ENCODE data around the gene MGMT. TPM values are rescaled to one million over a fixed set of nuclear protein-coding genes. Genes with fewer than 3 reads are reported as not detected.

MGMT gene
- total RNA-seq, 1 donor from 2014 or later = 20.9 TPM

DNA sequence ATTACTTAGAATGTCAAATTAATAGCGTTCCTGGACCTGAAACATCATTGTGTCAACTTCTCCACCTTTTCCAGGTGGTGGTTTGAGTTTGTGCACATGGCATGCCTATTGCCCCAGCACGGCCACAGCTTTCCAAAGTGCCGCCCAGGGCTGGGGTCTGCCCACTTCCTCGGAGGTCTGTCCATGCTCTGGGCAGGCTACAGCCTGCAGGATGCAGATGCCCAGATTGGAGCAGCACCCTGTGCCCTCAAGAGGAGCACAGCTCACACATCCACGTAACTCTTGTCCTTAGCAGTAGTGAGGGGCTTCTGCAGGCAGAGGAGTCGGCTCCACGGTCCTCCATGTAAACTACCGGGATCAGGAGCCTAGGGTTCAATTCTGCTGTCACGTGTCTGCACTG lies 258.4 kb downstream of the MGMT start:
- DNase-seq (ENCODE audit: low read depth) = no peak

DNA sequence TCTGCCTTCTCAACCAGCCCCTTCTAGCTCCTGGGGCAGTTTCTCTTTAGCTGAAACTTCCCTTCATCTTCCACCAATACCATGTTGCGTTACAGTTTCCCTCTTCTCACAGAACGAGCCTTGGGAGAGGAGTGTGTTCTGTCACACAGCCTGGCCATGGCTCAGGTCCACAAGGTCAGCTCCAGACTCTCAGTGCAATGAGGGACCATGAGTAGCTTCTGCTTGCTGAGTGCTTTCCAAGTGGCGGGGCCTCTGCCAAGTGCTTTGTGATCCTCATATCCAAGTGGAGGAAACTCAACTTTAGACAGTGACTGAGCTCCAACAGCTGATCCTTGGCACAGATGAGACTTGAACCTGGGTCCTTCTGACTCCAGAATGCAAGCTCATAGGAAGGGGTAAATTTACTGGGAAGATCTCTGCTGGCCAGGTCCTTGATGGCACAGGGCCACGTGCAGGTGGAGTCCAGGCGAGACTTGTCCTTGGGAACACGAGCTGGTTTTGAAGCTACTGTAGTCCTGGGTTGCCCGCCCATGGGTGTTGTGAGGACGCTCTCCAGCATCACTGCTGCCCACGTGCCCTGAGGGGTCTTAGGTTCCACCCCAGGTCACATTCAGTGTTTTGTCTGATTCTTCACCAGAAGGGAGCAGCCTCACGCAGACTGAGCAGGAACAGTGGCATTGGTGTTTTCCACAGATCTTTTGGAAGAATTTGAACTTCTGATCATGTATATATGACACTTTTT lies 259.0 kb downstream of the MGMT start:
- DNase-seq (ENCODE audit: low read depth) = no peak

DNA sequence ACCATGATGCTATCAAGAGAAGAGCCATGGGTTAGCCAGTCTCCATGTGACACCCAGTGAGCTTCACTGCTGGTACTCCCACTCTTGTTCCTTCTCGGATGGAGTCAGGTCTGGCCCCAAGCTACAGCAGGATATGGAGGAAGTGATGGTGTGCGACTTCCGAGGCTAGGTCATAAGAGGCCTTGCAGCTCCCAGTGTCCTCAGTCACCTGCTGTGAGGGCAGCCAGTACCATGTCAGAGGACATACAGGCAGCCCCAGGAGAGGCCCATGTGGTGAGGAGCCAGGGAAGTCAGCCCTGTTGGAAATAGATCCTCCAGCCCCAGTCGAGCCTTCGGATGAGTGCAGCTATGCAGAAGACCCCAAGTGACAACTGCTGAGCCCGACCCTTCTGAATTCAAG lies 260.0 kb downstream of the MGMT start:
- DNase-seq (ENCODE audit: low read depth) = no peak

DNA sequence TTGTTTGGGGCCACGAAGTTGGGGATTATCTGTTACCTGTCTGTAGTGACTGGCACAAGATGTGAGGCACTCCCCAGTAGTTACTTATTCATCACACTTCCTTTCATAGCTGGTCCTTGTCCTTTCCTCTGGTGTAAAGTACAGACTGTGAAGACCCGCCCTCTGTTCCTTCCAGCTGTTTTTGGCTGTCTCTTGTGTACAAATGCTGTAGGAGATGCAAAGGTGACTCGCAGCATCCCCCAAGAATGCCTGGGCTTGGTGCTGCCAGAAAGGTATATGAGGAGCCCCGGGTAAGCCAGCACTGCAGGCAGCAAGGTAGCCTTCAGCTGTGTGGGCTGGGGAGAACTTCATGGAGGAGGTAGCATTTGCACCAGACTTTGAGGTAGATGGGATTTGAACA lies 260.5 kb downstream of the MGMT start:
- DNase-seq (ENCODE audit: low read depth) = no peak

DNA sequence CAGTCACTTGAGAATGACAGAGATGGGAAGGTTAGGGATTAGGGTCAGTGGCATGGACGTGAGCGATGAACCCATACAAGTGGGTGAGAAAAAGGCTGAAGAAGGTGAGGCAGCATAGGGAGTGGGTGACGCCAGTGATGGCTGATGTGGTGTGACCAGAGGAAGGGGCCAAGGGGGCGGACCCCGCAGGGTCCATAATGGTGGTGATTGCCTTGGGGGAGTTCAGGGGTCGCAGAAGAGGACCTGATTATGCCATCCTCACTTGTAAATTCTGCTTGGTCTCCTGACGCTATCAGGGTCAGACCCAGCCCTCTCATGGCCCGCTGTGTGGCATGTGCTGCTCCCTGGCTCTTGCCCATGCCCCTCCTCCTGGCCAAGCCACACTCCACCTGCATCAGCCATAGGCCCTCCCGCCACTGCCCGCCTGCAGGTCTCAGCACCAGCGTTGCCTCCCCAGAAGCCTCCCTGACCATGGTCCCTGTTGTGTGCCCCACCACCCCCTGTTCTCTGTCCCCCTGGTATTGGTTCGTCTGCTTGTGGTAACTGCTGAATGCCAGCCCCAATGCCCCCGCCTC lies 261.3 kb downstream of the MGMT start:
- DNase-seq (ENCODE audit: low read depth) = no peak

DNA sequence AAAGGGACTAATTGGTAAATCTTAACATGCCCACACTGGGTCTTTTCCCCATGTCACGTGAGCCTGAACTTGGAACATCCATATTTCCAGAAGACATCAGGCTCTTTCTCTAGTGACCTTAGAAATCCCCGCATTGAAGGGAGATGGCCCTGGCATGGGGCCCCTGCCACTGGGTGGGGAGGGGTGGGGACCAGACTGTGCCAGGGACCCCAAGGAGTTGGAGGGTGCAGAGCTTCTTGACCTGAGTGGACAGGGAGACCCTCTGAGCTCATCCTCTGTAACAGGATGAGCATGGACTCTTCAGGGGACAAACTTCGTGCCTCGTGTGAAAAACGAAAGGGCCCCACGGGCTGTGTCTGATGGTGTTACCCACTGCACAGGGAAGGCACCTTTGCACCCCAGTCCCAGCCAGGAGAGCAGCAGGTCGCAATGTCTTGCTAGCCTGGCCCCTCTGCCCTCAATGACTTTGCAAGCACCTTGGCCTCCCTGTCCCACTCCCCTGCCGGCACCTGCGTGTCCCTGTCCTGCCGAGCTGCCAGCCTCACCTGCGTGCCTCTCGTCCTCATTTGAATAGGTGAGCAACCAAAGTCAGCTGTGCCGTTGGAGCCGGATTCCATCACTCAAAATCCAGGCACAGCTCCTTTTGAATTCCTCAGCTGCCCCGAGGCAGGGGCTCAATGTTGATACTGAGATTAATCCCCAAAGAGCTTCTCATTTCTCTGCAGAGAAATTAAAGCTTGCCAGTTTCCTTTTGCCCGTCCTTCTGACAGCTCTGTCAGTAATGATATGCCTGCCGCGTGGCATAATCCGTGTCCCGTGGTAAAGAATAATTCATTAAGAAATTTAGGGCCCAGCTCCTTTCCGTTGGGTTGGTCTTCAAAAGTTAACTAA lies 262.1 kb downstream of the MGMT start:
- no peak for DNase-seq (ENCODE audit: low read depth)

DNA sequence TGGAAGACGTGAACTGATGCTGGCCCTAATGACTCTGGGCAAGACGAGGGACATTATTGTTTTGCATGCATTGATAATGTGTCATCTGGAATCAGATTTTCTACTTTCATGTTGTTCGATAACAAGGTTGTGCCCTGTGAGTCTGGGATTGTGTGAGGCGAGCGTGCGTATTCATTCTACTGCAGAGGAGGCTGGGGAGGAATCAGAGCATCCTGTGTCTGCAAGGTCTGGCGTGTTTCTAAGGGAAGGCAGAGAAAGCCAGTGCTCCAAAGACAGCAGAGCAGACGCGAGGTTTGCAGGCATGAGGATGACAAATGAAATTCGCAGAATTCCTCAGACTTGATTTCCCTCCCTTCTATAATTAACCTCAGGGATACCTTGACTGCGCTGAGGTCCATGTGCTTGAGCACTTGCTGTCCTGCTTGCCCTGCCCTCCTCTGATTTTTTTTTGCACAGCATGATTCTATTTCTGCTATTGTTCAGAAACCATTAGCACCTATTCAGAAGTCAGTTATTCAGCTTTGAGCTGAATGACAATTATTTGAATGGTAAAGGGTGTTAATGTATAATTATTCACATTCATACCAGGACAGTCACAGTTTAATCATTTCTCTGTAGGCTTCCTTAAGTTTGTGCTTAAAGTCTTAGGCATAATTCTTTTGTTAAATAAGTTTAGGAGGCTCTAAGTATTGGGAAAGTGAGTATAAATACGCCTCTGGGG lies 263.4 kb downstream of the MGMT start:
- DNase-seq (ENCODE audit: low read depth) = no peak

DNA sequence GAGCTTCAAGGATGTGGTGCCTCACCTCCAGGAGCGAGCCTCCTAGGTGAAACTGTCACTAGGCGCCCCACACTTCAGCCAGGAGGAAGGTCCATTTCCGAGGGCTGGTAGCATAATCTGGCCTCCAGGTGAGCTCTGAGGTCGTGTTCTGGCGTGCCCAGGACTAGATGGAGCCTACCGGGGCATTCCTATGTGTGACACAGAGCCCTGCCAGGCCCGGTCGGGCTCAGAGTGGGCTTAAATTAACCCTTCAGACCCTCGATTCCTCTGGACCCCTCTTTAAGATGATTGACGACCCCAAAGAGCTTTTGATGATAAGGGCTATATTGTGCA lies 263.9 kb downstream of the MGMT start:
- no peak for DNase-seq (ENCODE audit: low read depth)

DNA sequence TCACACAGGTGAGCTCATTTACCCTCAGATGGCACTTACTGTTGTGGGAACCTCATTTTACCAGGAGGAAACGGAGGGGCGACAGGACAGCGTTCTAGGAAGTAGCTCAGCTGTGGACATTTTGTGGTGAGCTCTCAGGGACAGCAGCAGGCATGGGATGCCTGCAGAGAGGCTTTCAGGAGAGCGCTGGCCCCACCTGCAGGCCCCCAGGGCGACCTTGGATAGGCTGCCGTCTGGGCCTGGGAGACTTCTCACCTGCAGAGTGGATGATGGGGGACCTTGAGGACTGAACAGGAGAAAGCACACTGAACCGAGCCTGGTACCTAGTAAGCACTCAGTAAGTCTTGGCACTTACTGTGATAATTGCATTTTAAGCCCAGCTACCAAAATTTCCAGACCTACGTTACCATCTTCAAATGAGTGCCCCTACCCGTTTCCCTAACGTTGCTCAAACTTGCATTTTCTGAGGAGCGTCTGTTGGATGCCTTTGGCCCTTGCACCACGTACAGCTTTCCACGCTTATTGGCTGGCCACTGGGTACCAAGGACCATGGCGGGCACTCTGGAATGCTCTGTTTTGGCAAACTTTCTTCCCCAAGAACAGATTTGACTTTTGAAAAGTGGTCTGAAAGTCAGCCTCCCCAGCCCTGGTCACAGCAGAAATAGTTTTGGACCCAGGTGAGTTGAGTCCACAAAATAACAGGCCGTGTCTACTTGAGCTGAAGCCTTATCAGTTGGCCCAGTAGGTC lies 273.7 kb downstream of the MGMT start:
- no peak for DNase-seq (ENCODE audit: low read depth)

DNA sequence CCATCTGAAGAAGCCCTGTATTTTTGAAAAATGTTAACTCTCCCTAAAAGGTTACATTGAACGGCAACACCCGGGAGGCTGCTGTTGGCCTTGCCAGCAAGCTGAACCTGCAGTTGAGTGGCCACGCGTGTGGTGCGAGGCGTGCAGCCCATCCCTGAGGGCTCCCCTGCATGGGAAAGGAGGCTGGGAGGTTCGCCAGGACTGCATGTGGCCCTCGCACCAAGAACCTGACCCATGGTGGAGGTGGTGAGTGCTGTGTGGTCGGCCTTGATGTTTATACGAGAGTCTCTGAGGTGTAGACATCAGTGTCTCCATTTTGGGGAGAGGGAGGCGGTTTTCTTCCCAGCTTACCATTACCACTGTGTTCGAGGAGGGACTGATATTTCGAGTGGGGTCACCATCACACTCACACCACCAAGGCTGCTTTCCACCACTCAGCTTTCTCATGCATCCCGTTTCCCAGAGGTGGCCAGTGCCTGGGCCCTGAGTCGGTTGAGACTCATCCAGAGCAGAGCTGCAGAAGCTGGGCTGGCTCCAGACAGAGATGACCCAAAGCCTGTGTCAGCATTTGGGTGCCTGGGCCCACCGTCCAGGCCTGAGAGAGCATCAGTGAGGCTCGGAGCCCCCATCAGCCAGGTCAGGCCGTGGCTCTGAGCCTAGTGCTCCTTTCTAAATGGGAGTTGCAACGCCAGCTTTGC lies 274.4 kb downstream of the MGMT start:
- no peak for DNase-seq (ENCODE audit: low read depth)

DNA sequence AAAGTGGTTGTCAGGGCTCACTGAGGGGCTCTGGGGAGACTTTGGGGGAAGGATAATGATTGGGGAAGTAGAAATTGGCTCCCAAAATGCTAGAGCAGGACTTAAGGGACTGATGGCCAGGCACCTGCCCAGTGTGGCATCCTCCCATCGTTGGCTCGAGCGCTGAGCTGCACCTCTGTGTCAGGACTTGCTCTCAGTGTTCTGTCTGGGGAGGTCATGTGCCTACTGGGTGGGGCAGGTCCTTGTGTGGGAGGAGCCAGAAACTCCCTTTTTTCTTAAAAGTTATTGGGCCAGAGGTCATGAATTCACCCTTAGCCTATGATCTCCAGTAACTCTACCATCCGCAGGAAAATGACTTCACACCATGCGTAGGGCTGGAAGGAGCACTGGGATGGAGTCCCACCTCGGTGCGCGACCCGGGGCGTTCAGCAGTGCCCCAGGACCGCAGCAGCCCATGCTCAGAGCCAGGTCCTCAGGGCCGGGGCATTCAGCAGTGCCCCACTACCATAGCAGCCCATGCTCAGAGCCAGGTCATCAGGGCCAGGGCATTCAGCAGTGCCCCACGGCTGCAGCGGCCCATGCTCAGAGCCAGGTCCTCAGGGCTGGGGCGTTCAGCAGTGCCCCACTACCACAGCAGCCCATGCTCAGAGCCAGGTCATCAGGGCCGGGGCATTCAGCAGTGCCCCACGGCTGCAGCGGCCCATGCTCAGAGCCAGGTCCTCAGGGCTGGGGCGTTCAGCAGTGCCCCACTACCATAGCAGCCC lies 275.1 kb downstream of the MGMT start:
- DNase-seq (ENCODE audit: low read depth) = no peak

DNA sequence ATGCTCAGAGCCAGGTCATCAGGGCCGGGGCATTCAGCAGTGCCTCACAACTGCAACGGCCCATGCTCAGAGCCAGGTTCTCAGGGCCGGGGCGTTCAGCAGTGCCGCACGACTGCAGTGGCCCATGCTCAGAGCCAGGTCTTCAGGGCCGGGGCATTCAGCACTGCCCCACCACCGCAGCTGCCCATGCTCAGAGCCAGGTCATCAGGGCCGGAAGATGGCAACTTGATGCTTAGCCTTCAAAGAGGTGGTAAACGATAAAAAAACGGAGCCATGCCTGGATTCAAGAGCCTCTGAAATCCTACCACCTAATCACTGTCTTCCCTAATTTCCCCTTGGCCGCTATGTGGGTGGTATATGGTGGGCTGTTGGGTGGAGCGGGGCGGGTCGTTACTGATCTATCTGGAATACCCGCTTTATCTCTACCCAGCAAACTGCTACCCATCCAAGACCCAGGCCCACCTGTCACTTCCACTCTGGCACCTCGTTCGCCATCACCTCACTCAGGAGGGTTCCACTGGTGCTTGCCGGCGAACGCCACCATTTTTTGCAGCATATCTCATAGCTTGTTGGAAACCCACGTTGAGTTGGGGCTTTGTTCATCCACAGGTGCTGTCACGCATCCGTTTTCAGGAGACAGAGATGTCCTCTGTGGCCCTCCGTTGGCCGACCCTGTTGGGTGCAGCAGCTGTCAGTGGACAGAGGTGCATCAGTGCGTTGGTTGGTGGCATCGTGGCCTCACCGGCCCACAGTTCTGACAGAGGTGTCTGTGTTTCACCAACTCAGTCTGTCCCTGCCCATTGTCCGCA lies 275.9 kb downstream of the MGMT start:
- no peak for DNase-seq (ENCODE audit: low read depth)

DNA sequence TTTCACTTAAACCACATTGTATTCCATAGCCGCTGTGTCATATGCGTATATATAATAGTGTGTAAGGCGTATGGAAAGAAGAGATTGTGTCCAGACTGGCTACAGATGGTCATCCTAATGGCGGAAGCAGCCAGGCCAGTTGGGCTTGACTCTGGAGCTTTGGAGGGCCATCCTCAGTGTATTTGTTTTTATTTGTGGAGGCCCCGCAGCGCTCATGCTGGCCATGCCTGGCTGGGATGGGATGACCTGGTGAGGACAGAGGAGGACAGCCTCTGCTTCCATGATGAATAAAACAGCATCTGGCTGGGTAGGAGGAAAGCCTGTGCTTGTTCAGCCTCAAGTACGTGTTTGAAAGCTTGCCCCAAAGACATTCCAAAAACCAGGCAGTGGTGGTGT lies 276.7 kb downstream of the MGMT start:
- DNase-seq (ENCODE audit: low read depth) = no peak

DNA sequence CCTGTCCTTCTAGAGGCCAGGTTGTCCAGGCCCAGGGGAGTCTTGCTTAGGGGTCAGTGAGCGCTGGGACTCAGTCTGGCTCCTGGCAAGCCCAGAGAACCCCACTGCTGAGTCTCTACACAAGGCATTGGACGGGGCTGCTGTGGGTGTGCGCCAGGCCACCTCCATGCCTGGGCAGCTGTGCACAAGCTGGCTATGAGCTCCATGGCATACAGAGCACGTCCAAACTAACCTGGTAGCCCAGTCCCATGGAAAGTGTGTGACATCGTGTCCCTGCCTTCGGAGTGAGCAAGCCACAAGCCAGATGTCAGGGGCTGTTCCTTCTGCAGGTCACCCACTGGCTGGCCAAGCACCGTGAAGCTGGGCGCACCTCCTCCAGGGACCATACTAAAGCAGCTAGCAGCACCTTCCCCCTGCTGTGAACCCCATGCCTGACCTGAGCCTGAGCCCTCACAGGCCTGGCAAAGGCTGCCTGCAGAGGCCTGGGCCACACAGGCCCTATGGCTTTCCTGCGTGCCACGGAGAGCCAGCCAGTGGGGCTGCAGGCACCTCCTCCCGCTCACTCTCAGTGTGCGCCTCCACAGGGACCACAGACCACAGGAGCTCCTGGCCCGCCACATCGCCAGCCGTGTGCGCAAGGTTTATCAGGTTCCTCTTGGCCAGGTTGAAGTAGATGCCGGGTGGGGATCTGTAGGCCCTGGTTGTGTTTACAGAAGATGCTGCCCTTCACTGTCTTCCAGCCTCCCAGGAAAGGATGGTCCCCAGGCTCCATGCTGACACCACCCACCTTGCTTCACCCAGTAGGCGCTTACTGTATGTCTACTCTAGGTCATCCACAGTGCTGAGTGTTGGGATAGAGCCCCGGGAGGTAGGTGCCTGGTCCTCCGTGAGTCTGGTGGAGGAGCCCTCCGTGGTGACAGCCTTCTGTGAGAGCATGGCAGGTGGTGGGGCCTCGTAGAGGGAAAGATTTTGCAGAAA lies 277.4 kb downstream of the MGMT start:
- DNase-seq (ENCODE audit: low read depth) = no peak

DNA sequence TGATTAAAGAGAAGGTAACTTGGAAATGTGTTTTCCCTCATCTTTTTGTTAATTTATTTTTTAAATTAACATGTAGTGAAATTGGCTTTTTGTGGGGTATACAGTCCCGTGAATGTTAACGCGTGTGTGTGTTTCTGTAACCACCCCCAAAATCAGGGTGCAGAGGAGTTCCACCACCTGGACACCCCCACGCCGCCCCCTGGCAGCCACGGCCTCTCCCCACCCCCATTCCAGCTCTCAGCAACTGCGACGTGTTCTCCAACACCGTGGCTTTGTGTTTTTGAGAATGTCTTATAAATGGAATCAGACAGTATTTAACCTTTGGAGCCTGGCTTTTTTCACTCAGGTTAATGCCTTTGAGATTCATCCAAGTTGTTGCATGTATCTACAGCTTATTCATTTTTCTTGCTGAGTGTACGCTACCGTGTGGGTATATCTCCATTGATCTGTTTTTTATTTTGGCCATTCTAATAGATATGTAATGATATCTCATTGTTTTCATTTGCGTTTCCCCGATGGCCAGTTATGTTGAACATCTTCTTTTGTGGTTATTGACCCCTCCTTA lies 278.2 kb downstream of the MGMT start:
- DNase-seq (ENCODE audit: low read depth) = no peak

DNA sequence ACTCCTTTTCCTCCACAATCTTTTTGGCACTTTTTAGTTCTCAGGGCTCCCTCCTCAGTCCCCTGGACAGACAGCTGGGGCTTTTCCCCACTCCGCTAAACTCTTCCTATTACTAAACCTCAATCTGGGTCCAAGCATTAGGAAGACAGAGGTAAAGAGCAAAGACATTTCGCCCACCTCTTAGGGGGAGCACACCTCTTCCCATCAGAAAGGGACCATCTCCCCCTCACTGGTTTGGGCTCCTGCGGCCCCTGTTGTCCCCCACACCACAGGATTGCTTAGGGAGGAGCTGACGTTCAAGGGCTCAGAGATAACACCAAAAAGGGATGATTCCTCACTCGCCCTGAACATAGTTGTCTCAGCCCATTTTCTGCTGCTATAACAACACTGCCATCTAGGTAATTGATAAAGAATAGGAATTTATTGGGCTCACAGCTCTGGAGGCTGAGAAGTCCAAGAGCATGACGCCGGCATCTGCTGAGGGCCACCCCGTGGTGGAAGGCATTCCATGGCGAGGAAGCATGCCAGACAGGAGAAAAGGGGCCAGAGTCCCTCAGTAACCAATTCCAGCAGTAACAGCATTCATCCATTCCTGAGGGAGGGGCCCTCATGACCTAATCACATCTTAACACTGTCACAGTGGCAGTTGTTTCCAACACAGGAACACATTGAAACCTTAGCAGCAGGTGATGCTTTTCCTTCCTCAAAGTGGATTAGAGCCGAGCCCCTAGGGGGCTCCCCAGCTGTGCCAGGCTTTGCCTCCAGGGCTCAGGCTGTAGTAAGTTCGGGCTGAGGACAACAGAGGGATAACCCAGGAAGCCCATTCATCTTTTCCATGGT lies 287.4 kb downstream of the MGMT start:
- DNase-seq (ENCODE audit: low read depth) = no peak
